ENCODE measurements around the gene FHIT.

DNA sequence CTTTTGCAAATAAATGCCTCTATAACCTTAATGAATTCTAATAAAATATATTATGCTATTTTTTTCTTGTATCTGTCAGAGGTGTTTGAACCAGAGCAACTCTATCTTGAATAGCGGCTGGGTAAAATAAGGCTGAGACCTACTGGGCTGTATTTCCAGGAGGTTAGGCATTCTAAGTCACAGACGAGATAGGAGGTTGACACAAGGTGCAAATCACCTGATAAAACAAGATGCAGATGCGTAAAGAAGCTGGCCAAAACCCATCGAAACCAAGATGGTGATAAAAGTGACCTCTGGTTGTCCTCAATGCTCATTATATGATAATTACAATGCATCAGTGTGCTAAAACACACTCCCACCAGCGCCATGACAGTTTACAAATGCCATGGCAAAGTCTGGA is 990.7 kb downstream of the FHIT start:
- TF ChIP-seq, protein P1, sequence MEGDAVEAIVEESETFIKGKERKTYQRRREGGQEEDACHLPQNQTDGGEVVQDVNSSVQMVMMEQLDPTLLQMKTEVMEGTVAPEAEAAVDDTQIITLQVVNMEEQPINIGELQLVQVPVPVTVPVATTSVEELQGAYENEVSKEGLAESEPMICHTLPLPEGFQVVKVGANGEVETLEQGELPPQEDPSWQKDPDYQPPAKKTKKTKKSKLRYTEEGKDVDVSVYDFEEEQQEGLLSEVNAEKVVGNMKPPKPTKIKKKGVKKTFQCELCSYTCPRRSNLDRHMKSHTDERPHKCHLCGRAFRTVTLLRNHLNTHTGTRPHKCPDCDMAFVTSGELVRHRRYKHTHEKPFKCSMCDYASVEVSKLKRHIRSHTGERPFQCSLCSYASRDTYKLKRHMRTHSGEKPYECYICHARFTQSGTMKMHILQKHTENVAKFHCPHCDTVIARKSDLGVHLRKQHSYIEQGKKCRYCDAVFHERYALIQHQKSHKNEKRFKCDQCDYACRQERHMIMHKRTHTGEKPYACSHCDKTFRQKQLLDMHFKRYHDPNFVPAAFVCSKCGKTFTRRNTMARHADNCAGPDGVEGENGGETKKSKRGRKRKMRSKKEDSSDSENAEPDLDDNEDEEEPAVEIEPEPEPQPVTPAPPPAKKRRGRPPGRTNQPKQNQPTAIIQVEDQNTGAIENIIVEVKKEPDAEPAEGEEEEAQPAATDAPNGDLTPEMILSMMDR (IDR thresholded peaks at IDR 0.05), result no peak
- no peak for TF ChIP-seq POLR2AphosphoS5 (IDR thresholded peaks at IDR 0.05)
